ENCODE results near the gene NLRC5. TPM values are rescaled to one million over a fixed set of nuclear protein-coding genes. Genes with fewer than 3 reads are reported as not detected.

Gene NLRC5
- total RNA-seq, 1 donor, result 44.0 TPM

DNA sequence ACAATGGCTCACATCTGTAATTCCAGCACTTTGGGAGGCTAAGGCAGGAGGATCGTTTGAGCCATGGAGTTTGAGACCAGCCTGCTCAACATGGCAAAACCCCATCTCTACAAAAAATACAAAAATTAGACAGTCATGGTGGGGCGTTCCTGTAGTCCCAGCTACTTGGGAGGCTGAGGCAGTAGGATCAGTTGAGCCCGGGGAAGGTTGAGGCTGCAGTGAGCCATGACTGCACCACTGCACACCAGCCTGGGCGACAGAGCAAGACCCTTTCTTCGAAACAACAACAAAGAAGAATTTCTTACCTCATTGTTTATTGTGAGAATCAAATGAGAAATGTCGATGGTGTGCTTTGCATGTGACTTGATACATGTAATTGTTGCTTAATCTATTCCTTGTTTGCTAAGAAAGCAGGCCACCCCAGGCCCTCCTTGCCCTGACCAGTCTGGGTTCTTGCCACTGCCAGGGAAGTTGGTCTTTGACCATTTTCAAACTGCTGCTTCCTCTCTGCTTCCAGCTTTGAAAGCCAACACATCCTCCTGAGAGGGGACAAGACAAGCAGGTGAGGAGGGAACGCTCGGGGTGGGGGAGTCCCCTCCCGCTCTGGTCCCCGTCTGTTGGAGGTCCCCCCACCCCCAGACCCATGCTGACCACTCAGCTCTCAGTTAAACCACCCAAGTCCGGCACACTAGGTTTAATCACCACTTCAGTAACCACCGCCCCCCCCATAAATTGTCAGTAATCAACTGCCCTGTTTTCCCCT is 55.8 kb downstream of the NLRC5 start:
- H3K4me3 ChIP-seq (ENCODE audit: low read depth, low read length), result no peak overlapping the region
- TF ChIP-seq, protein P1, sequence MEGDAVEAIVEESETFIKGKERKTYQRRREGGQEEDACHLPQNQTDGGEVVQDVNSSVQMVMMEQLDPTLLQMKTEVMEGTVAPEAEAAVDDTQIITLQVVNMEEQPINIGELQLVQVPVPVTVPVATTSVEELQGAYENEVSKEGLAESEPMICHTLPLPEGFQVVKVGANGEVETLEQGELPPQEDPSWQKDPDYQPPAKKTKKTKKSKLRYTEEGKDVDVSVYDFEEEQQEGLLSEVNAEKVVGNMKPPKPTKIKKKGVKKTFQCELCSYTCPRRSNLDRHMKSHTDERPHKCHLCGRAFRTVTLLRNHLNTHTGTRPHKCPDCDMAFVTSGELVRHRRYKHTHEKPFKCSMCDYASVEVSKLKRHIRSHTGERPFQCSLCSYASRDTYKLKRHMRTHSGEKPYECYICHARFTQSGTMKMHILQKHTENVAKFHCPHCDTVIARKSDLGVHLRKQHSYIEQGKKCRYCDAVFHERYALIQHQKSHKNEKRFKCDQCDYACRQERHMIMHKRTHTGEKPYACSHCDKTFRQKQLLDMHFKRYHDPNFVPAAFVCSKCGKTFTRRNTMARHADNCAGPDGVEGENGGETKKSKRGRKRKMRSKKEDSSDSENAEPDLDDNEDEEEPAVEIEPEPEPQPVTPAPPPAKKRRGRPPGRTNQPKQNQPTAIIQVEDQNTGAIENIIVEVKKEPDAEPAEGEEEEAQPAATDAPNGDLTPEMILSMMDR (IDR thresholded peaks at IDR 0.05; ENCODE audit: insufficient read depth, low read depth, low read length), result no peak
- DNase-seq (ENCODE audit: low read depth), result peak; percentile 17

DNA sequence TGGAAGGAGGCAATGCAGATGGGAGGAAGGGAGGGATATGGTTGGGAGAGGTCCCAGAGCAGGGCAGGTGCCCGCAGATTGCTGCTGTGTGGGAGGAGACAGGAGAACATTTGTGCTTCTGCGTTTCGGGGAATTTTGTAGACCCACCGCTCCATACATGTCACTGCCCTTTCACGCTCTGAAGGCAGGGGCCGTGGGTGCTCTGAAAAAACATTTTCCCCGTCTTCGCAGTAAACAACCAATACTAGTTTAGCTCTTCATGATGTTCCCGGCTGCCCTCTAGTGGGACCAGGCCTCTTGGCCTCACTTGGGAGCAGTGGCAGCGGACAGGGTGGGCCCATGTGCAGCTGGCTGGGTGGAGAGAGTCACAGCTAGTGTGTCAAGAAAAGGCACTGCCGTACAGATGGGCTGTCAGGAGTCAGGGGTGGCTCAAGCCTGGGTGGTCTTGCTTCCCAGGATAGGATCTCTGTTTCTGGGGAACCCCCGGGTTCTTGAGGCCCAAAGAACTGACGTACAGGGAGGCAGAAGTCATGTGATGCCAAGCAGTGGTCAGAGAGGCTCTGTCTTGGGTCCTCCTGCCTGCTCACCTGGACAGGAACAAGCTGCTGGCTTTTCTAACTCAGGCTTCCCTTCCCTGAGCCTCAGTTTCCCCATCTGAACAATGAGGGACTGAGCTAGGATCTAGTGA is 56.5 kb downstream of the NLRC5 start:
- TF ChIP-seq, protein P1 (IDR thresholded peaks at IDR 0.05; ENCODE audit: insufficient read depth, low read depth, low read length), result peak; percentile 81
- DNase-seq (ENCODE audit: low read depth), result peak; percentile 68
- no peak overlapping the region for H3K4me3 ChIP-seq (ENCODE audit: low read depth, low read length)

DNA sequence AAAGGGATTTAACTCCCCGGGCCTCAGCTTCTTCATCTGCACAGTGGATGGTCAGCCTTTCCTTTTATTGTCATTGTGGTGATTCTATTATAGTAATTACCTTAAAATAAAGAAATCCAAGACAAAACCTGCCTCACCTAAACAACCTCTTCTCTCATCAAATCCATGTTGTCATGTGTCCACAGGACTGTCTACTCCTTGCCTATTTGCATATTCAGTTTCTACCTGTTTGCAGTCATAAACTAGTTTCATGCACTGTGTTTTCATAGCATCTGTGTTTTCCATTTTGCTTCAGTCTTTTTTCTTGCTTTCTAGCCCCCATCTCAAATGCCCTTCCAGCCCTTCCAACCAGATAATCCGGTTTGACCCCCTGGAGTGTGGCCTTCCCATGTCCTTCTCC is 58.7 kb downstream of the NLRC5 start:
- no peak overlapping the region for H3K4me3 ChIP-seq (ENCODE audit: low read depth, low read length)
- DNase-seq (ENCODE audit: low read depth), result no peak
- TF ChIP-seq, protein P1 (IDR thresholded peaks at IDR 0.05; ENCODE audit: insufficient read depth, low read depth, low read length), result no peak

DNA sequence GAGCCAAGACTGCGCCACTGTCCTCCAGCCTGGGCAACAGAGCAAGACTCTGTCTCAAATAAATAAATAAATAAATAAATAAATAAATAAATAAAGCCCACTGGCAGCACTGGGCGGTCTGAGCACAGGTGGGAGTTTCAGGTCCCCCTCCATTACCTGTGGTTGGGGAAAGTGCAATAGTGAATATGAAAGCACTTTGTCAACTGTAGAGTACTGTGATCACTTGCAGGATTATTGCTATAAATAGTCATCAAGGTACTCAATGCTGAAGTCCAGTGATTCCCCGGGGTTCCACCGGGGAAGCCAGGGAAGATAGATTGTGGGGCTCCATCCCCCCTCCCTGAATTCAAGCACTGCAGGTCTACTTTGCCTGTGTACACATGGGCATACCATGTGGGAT is 60.3 kb downstream of the NLRC5 start:
- no peak for DNase-seq (ENCODE audit: low read depth)
- H3K4me3 ChIP-seq (ENCODE audit: low read depth, low read length), result no peak overlapping the region
- TF ChIP-seq, protein P1 (IDR thresholded peaks at IDR 0.05; ENCODE audit: insufficient read depth, low read depth, low read length), result no peak

DNA sequence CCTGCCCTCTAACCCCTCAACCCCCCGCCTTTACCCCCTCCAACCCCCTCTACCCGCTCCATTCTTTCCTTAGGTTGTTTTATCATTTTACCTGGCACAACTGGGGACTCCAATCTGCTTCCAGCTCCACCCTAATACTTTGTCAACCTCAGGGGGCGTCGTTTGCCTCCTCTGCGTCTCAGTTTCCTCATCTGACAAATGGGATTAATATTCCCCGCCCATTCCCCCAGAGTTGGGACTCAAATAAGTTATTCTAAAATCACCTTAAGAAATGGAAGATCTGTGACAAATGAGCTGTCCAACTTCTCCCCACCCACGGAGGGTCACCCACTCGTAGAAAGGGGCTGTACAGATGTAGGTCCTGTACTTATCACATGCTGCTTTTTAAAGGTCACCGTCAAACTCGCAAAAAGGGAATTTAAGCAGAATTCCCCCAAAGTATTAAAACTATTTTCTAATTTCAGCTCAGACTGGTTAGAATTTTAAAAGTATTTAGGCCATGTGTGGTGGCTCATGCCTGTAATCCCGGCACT is 62.4 kb downstream of the NLRC5 start:
- H3K4me3 ChIP-seq (ENCODE audit: low read depth, low read length), result no peak overlapping the region
- no peak for DNase-seq (ENCODE audit: low read depth)
- TF ChIP-seq, protein P1 (IDR thresholded peaks at IDR 0.05; ENCODE audit: insufficient read depth, low read depth, low read length), result no peak

DNA sequence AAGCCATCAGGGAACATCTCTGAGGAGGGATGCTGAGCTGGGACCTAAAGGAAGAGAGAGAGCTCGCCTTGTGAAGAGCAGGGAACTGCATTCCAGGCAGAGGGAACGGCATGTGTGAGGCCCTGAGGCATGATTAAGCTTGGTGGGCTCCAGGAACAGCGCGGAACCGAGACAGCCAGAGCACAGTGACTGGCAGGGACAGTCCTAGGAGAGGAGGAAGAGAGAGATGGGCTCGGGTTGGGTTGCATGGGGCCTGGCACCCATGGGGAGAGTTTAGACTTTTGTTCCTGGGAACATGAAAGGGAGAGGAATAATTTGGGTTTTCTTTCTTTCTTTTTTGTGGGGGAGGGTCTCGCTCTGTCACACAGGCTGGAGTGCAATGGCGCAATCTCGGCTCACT is 63.8 kb downstream of the NLRC5 start:
- no peak for DNase-seq (ENCODE audit: low read depth)
- no peak overlapping the region for H3K4me3 ChIP-seq (ENCODE audit: low read depth, low read length)
- TF ChIP-seq, protein P1 (IDR thresholded peaks at IDR 0.05; ENCODE audit: insufficient read depth, low read depth, low read length), result no peak
